ENCODE measurements around the gene GSG1L. TPM values are rescaled to one million over a fixed set of nuclear protein-coding genes. Genes with fewer than 3 reads are reported as not detected.
A peak's percentile ranks its signal among the peaks of the same experiment; 100 is the strongest.

GSG1L gene
- total RNA-seq, 1 donor from 2014 or later: not detected

- no peak overlapping the region for H3K27ac Mint-ChIP-seq (ENCODE audit: unreplicated experiment)
- no peaks in the 10 kb centered on the region for H3K4me1 Mint-ChIP-seq
- no peaks in the 10 kb centered on the region for H3K36me3 Mint-ChIP-seq (ENCODE audit: low read depth)
- no peak for DNase-seq (ENCODE audit: low read depth, low spot score)
- TF ChIP-seq, protein P1, sequence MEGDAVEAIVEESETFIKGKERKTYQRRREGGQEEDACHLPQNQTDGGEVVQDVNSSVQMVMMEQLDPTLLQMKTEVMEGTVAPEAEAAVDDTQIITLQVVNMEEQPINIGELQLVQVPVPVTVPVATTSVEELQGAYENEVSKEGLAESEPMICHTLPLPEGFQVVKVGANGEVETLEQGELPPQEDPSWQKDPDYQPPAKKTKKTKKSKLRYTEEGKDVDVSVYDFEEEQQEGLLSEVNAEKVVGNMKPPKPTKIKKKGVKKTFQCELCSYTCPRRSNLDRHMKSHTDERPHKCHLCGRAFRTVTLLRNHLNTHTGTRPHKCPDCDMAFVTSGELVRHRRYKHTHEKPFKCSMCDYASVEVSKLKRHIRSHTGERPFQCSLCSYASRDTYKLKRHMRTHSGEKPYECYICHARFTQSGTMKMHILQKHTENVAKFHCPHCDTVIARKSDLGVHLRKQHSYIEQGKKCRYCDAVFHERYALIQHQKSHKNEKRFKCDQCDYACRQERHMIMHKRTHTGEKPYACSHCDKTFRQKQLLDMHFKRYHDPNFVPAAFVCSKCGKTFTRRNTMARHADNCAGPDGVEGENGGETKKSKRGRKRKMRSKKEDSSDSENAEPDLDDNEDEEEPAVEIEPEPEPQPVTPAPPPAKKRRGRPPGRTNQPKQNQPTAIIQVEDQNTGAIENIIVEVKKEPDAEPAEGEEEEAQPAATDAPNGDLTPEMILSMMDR (conservative IDR thresholded peaks at IDR 0.05): no peak
- H3K9me3 Mint-ChIP-seq: no peaks in the 10 kb centered on the region
- peaks cover 71% of the 10 kb centered on the region for H3K27me3 Mint-ChIP-seq (ENCODE audit: low read depth)
- no peak overlapping the region for H3K4me3 Mint-ChIP-seq
Observed at GRCh38 chr16:28067604-28068379, 4.3 kb upstream of the GSG1L start.

DNA sequence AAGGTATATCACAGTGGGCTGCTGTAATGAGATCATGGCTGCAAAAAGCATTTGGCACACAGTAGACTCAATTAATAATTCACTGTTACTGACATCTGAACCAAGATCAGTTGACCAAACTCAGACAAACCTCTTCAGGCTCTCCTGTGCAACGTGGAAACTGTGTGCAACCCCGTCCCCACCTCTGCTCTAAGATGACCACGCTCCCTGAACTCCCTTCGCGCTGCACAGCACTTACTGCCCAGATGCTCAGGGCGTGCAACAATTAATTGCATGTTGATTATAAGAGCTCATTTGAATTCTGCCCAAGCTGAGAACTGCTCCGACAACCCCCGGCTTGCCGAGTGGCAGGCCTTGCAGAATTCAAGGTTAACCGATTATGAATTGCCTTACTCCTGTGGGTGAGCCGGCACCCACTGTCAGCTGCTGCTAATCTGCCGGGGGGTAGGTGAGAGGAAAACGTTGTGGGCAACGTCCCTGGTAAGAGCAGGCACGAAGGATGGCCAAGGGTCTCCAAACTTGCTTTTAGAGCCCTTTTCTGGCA, 1.3 kb upstream of the GSG1L start:
- TF ChIP-seq, protein P1 (conservative IDR thresholded peaks at IDR 0.05): no peak
- no peak for DNase-seq (ENCODE audit: low read depth, low spot score)
- H3K36me3 Mint-ChIP-seq (ENCODE audit: low read depth): no peaks in the 10 kb centered on the region
- H3K27ac Mint-ChIP-seq (ENCODE audit: unreplicated experiment): no peak overlapping the region
- H3K9me3 Mint-ChIP-seq: no peaks in the 10 kb centered on the region
- peaks cover 2% of the 10 kb centered on the region for H3K4me1 Mint-ChIP-seq
- peaks cover 83% of the 10 kb centered on the region for H3K27me3 Mint-ChIP-seq (ENCODE audit: low read depth)
- peak overlapping the region; percentile 53 for H3K4me3 Mint-ChIP-seq

DNA sequence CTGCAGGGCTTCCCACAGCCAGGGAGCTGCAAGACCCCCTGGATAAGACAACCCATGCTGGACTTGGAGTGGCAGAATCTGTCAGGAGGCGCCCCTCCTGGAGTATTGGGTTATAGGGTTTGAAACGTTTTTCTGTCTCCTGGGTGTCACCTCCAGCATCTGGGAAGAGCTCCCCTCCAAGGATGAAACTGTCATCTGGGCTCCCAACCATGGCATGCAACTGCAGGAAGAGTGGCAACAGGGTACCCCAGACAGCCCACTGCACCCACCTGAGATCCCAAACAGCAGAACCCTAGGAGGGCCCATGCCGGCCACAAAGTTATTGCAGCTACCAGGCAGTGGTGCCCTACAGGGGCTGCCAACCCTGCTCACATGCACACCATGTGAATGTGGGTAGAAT, 636 bp upstream of the GSG1L start:
- TF ChIP-seq, protein P1 (conservative IDR thresholded peaks at IDR 0.05): no peak
- Mint-ChIP-seq H3K4me1 (peaks cover 5% of the 10 kb centered on the region), H3K36me3 (ENCODE audit: low read depth) (no peaks in the 10 kb centered on the region), H3K27ac (ENCODE audit: unreplicated experiment) (no peak overlapping the region), H3K9me3 (no peaks in the 10 kb centered on the region), H3K27me3 (ENCODE audit: low read depth) (peaks cover 88% of the 10 kb centered on the region), H3K4me3 (no peak overlapping the region)
- DNase-seq (ENCODE audit: low read depth, low spot score): no peak

- Mint-ChIP-seq H3K4me1 (peaks cover 5% of the 10 kb centered on the region), H3K4me3 (no peak overlapping the region), H3K9me3 (no peaks in the 10 kb centered on the region), H3K36me3 (ENCODE audit: low read depth) (no peaks in the 10 kb centered on the region), H3K27me3 (ENCODE audit: low read depth) (peaks cover 90% of the 10 kb centered on the region), H3K27ac (ENCODE audit: unreplicated experiment) (no peak overlapping the region)
- TF ChIP-seq, protein P1 (conservative IDR thresholded peaks at IDR 0.05): no peak
- no peak for DNase-seq (ENCODE audit: low read depth, low spot score)
Observed at GRCh38 chr16:28062847-28063521, 530 bp downstream of the GSG1L start.

DNA sequence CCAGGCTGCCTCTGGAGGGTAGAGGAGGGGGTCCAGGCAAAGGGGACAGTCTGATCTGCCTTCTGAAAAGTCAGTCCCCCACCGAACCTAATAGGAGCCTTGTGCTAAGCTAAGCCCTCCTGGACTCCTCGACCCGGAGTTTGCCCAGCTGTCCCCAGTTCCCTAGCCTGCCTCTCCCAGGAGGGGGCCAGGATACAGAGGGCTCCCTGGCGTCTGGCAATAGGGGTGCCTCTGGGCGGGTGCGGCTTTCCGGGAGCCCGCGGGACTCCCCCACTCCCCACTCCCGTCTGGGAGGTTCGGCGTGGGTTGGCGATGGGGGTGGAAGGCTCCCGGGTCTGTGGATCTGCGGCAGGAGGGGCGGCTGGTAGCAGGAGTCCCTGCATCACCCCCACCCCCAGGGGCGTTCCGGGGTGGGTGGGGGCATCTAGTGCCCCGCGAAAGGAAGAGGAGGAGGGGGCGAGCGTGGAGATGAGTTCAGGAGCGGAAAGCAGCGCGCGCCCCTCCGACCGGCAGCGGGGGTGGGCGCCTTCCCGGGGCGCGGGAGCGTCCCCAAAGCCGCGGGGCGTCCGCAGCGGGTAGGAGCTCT, 1.2 kb downstream of the GSG1L start:
- no peaks in the 10 kb centered on the region for H3K9me3 Mint-ChIP-seq
- H3K4me1 Mint-ChIP-seq: peaks cover 5% of the 10 kb centered on the region
- H3K27ac Mint-ChIP-seq (ENCODE audit: unreplicated experiment): no peak overlapping the region
- peaks cover 90% of the 10 kb centered on the region for H3K27me3 Mint-ChIP-seq (ENCODE audit: low read depth)
- no peak overlapping the region for H3K4me3 Mint-ChIP-seq
- TF ChIP-seq, protein P1 (conservative IDR thresholded peaks at IDR 0.05): no peak
- no peak for DNase-seq (ENCODE audit: low read depth, low spot score)
- no peaks in the 10 kb centered on the region for H3K36me3 Mint-ChIP-seq (ENCODE audit: low read depth)

Data from neural crest cell (in vitro differentiated cells).